HFF-Myc (cell line): Measurements from ENCODE around the gene CD7.

Source experiments
- DNase-seq: peaks from one replicate; pipeline ENCODE4 v3.0.0-alpha.2; 2011; ENCODE audit warnings: low read depth; ENCODE audit errors: extremely low read depth
- H3K4me3 ChIP-seq: replicated peaks from 2 replicates; pipeline ENCODE4 v1.5.1; 2011; ENCODE audit warnings: low read depth, mild to moderate bottlenecking, control low read depth, low read length
- TF ChIP-seq, protein P1 (sequence below): IDR thresholded peaks from 2 replicates; pipeline ENCODE4 v1.5.1; 2012; ENCODE audit warnings: mild to moderate bottlenecking, low read depth, low read length, control low read depth; ENCODE audit errors: missing control alignments

The CD7 gene

DNA sequence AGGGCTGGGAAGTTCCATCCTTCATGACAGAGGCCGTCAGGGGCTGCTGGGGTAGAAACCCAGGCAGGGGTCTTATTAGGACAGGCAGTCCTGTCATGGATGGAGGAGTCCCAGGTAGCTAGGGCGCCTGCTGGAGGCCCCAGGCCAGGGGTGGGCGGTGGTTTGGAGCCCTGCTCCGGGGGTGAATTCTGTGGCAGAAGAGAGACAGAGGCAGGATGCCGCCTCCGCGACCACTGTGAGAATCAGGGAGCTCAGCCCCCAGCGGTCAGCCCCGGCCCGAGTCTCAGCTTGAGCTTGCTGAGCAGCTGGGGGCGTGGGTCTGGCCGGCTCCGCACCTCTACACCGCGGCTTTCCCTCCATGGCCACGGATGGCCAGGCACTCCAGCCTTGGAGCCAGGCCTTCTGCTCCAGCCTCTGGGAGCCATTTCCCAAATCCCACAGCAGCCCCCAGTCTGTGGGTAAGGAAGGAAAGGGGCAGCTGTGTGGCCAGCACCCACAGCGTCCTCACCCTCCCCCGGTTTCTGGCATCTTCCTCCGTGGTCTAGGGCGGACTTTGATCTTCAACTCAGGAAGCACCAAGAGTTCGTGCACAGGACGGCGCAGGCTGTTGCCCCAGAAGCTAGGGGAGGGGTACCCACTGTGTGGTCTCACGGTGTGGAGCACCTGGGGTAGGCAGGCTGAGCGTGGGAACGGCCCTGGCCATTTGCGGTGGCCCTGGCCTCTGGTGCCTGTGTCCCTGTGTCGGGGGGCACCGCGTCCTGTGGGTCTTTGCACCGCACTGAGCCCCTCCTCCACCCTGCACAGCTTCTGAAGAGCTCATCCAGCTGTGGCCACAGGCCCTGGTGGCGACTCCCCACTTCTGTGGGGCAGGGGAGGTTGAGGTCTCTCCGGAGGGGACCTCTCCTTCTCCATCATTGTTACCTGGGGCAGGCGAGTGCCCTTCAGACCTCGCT, 14.1 kb downstream of the CD7 start:
- TF ChIP-seq, protein P1, sequence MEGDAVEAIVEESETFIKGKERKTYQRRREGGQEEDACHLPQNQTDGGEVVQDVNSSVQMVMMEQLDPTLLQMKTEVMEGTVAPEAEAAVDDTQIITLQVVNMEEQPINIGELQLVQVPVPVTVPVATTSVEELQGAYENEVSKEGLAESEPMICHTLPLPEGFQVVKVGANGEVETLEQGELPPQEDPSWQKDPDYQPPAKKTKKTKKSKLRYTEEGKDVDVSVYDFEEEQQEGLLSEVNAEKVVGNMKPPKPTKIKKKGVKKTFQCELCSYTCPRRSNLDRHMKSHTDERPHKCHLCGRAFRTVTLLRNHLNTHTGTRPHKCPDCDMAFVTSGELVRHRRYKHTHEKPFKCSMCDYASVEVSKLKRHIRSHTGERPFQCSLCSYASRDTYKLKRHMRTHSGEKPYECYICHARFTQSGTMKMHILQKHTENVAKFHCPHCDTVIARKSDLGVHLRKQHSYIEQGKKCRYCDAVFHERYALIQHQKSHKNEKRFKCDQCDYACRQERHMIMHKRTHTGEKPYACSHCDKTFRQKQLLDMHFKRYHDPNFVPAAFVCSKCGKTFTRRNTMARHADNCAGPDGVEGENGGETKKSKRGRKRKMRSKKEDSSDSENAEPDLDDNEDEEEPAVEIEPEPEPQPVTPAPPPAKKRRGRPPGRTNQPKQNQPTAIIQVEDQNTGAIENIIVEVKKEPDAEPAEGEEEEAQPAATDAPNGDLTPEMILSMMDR: no peak
- H3K4me3 ChIP-seq: no peak overlapping the region
- DNase-seq: no peak

DNA sequence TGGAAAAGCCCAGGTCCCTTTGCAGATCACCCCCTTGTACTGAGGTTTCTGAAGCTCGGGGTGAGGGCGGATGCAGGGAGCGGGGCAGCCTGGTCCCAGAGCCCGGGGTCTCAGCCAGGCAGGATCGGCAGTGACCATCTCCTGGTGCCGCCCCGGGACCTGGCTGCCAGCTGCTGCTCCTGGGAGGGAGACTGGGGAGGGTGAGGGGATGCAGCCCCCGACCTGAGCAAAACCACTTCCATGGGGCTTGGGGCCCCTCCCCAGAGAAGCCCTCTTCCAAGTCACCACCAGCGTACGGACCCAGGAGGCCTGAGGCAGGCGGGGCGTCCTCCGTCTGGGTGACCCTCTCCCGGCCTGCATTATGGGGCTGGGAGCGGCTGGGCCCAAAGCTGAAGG, 14.8 kb downstream of the CD7 start:
- no peak for DNase-seq
- TF ChIP-seq, protein P1: no peak
- H3K4me3 ChIP-seq: no peak overlapping the region

DNA sequence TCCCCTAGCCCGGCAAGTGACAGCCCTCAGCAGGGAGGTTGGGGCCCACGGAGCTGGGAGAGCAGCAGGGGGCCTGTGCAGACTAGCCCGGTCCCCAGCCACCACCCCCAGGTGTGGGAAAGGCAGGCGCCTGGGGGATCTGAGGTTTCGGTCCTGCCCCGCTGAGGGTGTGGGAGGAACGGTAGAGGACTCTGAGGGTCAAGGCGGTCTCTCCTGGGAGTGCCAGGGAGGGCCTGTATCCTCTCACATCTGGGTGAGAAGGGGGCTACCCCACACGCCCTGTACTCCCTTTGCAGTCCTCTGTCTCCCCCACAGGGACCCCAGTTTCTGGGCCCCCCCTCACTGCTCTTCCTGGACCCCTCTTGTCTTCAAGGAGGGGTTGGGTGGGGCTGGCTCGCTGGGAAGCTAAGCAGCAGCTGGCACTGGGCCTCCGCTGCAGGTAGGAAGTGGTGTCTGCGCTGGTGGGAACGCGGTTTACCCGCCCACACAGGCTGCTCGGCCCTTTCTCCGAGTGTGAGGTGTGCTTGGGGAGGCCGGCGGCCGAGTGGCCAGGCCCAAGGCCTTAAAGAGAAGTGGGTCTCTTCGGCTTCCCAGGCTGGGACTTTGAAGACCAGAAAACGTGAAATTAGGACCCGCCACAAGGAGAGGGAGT, 15.4 kb downstream of the CD7 start:
- DNase-seq: no peak
- no peak overlapping the region for H3K4me3 ChIP-seq
- TF ChIP-seq, protein P1: no peak

DNA sequence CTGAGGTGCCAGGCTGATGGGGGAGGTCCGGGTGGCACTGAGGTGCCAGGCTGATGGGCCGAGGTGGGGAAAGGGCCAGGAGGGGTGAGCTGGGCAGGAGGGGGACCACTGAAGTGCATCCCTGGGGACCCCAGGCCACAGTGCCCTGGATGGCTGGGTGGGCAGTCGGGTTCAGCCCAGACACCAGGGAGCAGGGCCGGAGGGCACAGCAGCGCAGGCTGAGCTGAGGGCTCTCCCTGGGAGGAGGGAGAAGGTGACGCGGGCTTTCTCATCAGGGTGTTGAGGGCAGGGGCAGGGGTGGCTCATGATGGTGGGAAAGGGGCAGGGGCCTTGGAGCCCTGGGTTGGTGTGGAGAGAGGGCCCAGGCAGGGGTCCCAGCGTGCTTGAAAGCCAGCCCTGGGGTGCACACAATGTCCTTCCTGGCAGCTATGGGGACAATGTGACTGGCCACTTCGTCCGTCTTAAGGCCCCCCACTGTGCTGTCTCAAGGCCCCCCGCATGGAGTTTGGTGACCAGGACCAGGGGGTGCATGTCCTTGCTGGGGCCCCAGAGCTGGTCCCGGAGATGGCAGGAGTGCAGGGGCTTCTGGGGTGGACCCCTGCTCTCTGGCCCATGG, 16.0 kb downstream of the CD7 start:
- TF ChIP-seq, protein P1: no peak
- no peak overlapping the region for H3K4me3 ChIP-seq
- no peak for DNase-seq

DNA sequence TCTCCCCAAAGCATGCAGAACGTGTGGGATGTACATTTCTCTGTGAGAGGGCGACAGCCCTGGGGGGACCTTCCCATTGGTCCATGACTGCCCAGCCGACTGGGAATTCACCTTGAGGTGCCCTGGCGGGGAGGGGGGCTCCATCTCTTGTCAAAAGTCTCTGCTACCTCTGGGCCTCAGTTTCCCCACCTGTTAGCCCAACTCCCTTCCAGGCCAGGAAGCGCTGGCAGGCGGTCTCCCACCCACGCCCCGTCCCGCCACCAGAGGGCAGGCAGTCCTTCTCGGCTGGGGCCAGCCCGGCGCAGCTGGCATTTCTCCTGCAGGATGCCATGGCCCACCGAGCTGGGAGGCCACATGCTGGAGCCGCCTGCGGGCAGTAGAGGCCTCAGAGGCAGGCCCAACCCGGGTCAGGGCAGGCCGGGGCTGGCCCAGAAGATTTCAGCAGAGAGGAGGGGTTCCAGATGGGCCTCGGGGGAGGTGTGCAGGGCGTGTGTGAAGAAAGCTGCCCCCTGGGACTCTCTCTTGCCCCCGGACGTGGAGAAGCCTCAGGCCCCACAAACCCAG, 16.6 kb downstream of the CD7 start:
- no peak overlapping the region for H3K4me3 ChIP-seq
- TF ChIP-seq, protein P1: peak; percentile 79
- no peak for DNase-seq

DNA sequence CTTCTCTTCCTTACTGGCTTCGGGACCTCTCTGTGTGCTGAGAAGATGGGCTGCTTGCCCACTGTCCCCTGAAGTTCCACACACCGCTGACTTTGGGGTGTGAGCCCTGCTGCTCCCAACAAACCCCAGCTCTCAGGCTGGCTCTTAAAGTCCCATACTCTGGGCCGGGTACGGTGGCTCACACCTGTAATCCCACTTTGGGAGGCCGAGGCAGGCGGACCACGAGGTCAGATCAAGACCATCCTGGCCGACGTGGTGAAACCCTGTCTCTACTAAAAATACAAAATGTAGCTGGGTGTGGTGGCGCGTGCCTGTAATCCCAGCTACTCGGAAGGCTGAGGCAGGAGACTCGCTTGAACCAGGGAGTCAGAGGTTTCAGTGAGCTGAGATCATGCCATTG, 17.2 kb downstream of the CD7 start:
- TF ChIP-seq, protein P1: no peak
- no peak overlapping the region for H3K4me3 ChIP-seq
- no peak for DNase-seq
